Colonic mucosa (tissue), 4 donors: ENCODE results near the gene CDC123. TPM values are rescaled to one million over a fixed set of nuclear protein-coding genes. Genes with fewer than 3 reads are reported as not detected.
A peak's percentile ranks its signal among the peaks of the same experiment; 100 is the strongest.

Experiments
- DNase-seq: peaks from one replicate; pipeline ENCODE4 v3.0.0-alpha.2; 2020
- H3K27ac ChIP-seq: fragments of 200-600 bp; one replicate; pipeline ENCODE4 v1.8.0; 2021
- H3K27me3 ChIP-seq: fragments of 200-600 bp; one replicate; pipeline ENCODE4 v1.8.0; 2021
- H3K36me3 ChIP-seq: fragments of 200-600 bp; one replicate; pipeline ENCODE4 v1.8.0; 2021
- H3K4me1 ChIP-seq: fragments of 200-600 bp; one replicate; pipeline ENCODE4 v1.8.0; 2021; ENCODE audit warnings: mild to moderate bottlenecking
- H3K4me3 ChIP-seq: fragments of 200-600 bp; one replicate; pipeline ENCODE4 v1.8.0; 2021
- H3K9ac ChIP-seq, 2 donors: one replicate each; pipeline ENCODE4 v1.7.0; 2013; ENCODE audit warnings: control low read depth in 2 of 2, low read depth in 2 of 2, low read length in 2 of 2
- H3K9me3 ChIP-seq: fragments of 200-600 bp; one replicate; pipeline ENCODE4 v1.8.0; 2021
- intact Hi-C: fragments of 100-400 bp; cut with DNase I; formaldehyde crosslinking; loops from one replicate; pipeline ENCODE4 v1.14.1; 2022
- total RNA-seq, 2 donors: library from RNA; stranded (reverse); fragmentation: NEBNext Ultra II Directional in 1 of 2; extraction: Animal tissue kit (Norgen Biotek cat#: 25700) in 1 of 2; gene quantifications; one replicate each; pipeline ENCODE4 v1.2.1, GENCODE V29; 2021
- TF ChIP-seq, protein P1 (sequence below): fragments of 200-600 bp; IDR thresholded peaks from one replicate; pipeline ENCODE4 v1.8.0; 2022; ENCODE audit warnings: antibody characterized with exemption, mild to moderate bottlenecking
- donor health status: healthy.
- donor health status: DM: no; HTN: no; CAD: no.
- donor health status: DM: no; HTN: no; CAD: no.

The CDC123 gene
- total RNA-seq, 2 donors from 2014 or later: 47.9 to 84.5 TPM

- H3K4me3 ChIP-seq: no peak overlapping the region
- no peak overlapping the region for H3K9ac ChIP-seq
- H3K36me3 ChIP-seq: peaks cover 6% of the 10 kb centered on the region
- no peak for DNase-seq
- H3K9me3 ChIP-seq: no peaks in the 10 kb centered on the region
- no peak overlapping the region for H3K27ac ChIP-seq
- TF ChIP-seq, protein P1, sequence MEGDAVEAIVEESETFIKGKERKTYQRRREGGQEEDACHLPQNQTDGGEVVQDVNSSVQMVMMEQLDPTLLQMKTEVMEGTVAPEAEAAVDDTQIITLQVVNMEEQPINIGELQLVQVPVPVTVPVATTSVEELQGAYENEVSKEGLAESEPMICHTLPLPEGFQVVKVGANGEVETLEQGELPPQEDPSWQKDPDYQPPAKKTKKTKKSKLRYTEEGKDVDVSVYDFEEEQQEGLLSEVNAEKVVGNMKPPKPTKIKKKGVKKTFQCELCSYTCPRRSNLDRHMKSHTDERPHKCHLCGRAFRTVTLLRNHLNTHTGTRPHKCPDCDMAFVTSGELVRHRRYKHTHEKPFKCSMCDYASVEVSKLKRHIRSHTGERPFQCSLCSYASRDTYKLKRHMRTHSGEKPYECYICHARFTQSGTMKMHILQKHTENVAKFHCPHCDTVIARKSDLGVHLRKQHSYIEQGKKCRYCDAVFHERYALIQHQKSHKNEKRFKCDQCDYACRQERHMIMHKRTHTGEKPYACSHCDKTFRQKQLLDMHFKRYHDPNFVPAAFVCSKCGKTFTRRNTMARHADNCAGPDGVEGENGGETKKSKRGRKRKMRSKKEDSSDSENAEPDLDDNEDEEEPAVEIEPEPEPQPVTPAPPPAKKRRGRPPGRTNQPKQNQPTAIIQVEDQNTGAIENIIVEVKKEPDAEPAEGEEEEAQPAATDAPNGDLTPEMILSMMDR: no peak
- peaks cover 3% of the 10 kb centered on the region for H3K4me1 ChIP-seq
- intact Hi-C loops: loop anchor here (2.0 kb wide), 1 partner anchor 18 kb away; the partner anchor contains the start of gene NUDT5
- H3K27me3 ChIP-seq: no peaks in the 10 kb centered on the region
These were observed 16.5 kb downstream of the CDC123 start for GRCh38 chr10:12212454-12212853.

- Histone ChIP-seq H3K9me3 (no peaks in the 10 kb centered on the region), H3K27ac (no peak overlapping the region), H3K9ac (no peak overlapping the region), H3K36me3 (peaks cover 6% of the 10 kb centered on the region), H3K27me3 (no peaks in the 10 kb centered on the region), H3K4me1 (peaks cover 3% of the 10 kb centered on the region), H3K4me3 (no peak overlapping the region)
- DNase-seq: no peak
- intact Hi-C loops: loop anchor here (2.0 kb wide), 1 partner anchor 19 kb away; the partner anchor contains the start of gene NUDT5
- TF ChIP-seq, protein P1: no peak
These were observed 17.6 kb downstream of the CDC123 start for GRCh38 chr10:12213621-12214020.

GRCh38 chr10:12214093-12214492, 18.1 kb downstream of the CDC123 start:
- Histone ChIP-seq H3K27me3 (no peaks in the 10 kb centered on the region), H3K9me3 (no peaks in the 10 kb centered on the region), H3K36me3 (peaks cover 6% of the 10 kb centered on the region), H3K9ac (no peak overlapping the region), H3K4me3 (no peak overlapping the region), H3K27ac (peak overlapping the region; percentile 14), H3K4me1 (peaks cover 3% of the 10 kb centered on the region)
- TF ChIP-seq, protein P1: no peak
- DNase-seq: no peak
- intact Hi-C loops: no loop called here

GRCh38 chr10:12214763-12215218, 18.8 kb downstream of the CDC123 start:
- Histone ChIP-seq H3K36me3 (peaks cover 6% of the 10 kb centered on the region), H3K4me3 (no peak overlapping the region)

DNA sequence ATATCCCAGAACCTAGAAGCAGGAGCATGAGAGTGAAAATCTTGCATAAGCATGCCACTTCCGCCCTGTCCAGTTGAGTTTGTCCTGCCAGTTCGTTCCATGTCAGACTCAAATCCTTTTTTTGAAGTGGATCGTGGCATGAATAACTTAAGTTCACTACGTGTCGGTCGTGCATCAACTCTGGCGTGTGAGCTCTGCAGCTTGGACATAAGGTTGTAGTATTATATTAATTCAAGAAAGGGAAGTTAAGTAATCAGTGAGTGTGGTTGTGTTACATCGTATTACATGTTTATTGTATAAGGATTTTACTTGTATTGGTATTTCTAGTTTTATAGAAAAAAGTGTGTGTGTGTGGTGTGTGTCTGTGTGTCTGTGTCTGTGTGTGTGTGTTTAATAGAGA, 23.0 kb downstream of the CDC123 start:
- Histone ChIP-seq H3K36me3 (no peaks in the 10 kb centered on the region), H3K4me1 (peaks cover 3% of the 10 kb centered on the region), H3K9me3 (no peaks in the 10 kb centered on the region), H3K27me3 (no peaks in the 10 kb centered on the region), H3K9ac (no peak overlapping the region), H3K4me3 (no peak overlapping the region), H3K27ac (no peak overlapping the region)
- no peak for DNase-seq
- TF ChIP-seq, protein P1: no peak
- intact Hi-C loops: no loop called here

More at GRCh38 chr10:12214763-12215218, 18.8 kb downstream of the CDC123 start:
- peak; percentile 60 for DNase-seq
- H3K9ac ChIP-seq: no peak overlapping the region
- TF ChIP-seq, protein P1: peak; percentile 54
- H3K9me3 ChIP-seq: no peaks in the 10 kb centered on the region
- no peaks in the 10 kb centered on the region for H3K27me3 ChIP-seq
- peak overlapping the region; percentile 14 for H3K27ac ChIP-seq
- intact Hi-C loops: no loop called here
- H3K4me1 ChIP-seq: peaks cover 3% of the 10 kb centered on the region
